ENCODE data around the gene SUN3.

The SUN3 gene, protein sequence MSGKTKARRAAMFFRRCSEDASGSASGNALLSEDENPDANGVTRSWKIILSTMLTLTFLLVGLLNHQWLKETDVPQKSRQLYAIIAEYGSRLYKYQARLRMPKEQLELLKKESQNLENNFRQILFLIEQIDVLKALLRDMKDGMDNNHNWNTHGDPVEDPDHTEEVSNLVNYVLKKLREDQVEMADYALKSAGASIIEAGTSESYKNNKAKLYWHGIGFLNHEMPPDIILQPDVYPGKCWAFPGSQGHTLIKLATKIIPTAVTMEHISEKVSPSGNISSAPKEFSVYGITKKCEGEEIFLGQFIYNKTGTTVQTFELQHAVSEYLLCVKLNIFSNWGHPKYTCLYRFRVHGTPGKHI

DNA sequence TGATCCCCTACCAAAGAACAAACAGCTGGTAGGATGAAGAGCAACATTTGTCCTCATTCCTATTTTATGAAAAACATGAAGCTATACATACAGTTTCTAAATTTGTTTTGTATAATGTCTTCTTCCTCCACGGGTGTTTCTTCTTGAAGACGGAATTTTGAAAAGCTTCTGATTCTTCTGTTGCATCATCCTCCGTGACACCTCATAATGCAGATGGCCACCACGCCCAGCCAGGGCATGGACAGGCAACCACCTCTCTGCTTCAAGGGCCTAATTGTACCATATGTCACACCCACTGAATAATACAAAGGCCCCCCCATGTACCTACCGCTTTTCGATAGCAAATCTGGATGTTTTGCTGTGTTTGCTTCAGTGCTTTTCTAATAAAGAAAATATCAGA is at the start of gene SUN3:
Gene SUN3, minus strand, starts transcription at position 170 of the 400 bp plus-strand sequence. Its CDS starts 169 bp downstream, at position 1.
- no peak for DNase-seq

DNA sequence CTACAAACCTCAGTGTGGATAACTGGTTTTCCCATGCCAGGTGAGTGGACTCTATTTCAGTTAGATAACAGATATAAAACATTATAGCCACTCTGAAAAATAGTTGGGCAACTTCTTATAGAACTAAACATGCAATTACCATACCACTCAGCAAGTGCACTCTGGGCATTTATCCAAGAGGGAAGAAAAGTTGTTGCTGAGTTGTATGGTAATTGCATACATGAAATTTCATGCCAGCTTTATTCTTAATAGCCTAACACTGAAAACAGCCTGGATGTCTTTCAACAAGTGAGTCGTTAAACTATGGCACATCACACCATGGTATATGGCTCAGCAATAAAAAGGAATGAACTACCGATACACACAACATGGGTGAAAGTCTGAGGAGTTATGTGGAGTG is 49.6 kb upstream of the SUN3 start:
- DNase-seq, result no peak

DNA sequence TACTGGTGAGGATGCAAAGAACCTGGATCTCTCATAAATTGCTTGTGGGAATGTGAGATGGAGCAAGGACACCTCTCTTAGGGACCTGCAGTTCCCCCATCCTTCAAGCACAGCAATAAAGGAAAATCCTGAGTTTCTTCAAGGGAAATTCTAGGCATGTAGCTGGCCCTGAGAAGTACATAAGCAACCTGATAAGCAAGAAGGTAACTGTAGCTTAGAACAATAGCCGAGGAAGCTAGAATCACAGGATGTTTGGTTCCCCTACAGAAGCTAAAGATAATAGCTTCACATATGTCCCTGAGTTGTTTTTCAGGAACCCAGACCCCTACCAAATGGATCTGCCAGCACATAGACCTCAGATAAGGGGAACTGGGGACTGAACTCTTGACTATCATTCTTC is 48.5 kb upstream of the SUN3 start:
- no peak for DNase-seq

DNA sequence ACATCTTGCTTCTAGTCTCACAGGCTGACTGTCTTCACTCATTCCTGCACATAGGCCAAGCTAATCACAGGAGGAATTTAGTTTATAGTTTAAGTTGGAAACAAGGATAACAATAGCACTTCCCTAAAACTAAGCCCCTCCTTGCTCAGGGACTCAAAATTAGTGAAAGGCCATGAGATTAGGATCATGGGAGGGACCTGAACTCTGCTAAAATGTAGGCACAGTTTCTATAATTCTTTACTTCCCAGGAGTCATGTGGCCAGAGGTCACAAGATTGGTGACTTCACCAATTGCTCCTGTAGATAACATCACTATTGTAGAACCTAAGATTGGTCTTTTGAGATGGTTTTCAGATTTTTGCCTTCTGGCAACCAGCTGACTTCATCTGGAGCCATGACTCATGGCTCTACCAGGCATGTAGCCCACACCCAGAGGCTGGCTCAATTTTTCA is 45.3 kb upstream of the SUN3 start:
- DNase-seq, result no peak

DNA sequence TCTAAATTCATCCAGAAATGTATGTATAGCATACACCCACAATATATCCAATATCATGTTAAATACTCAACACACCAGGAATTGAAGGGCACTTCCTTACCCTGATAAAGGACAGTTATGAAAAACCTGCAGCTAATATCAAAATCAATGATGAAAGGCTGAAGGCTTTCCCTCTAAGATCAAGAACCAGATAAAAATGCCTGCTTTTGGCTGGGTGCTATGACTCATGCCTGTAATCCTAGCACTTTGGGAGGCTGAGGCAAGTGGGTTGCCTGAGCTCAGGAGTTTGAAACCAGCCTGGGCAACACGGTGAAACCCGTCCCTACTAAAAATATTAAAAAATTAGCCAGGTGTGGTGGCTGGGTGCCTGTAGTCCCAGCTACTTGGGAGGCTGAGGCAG is 38.6 kb upstream of the SUN3 start:
- DNase-seq, result no peak

DNA sequence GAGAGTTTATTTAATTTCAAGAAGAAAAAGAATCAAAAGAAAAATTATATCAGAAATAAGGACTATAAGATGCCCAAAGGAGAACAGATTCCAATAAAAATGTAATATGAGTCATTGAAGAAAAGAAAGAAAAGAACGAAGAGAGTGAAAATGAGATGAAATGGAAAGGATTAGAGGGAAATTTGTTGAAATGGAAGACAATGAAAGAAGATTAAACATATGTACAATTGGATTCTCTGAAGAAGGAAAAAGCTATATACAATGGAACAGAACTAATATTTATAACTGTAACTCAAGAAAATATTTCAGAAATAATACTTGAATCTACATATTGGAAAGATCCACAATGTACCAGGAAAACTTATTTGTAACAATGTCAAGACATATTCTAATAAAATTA is 35.1 kb upstream of the SUN3 start:
- DNase-seq, result no peak

DNA sequence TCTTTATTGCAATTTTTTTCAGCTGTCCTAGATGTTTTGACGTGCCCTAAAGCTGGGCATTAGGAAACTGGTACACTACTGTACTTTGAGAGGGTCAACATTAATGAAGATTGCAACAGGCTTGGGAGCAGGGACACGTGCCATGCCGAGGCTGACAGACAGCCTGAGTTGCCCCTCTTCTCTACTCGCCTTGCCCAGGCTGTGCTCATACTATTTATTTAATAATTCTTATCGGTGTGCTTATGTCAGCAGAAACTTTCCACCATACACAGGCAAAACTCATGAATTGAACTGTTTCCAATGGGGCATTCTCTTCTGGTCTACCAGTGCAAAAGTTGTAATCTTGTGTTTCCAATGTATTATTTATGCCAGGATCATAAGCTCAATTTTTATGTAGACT is 30.8 kb upstream of the SUN3 start:
- no peak for DNase-seq

DNA sequence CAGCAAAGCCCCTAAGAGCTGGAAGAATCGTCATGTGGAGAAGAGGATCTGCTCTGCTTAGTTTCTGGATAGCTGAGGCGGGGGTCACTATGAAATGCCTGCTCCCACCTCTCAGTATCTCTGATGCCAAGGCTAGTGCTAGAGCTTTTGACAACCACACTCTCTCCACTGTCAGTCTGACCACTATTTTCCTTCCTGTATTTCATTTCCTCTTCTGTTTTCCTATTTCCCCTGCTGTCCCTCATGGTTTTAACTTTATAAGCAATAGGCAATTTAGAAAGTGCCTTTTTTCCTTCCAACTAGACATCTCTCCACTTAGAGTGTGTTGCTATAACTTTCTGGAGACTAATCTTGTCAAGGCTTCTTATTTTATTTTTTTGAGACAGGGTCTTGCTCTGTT is 30.1 kb upstream of the SUN3 start:
- DNase-seq, result no peak

DNA sequence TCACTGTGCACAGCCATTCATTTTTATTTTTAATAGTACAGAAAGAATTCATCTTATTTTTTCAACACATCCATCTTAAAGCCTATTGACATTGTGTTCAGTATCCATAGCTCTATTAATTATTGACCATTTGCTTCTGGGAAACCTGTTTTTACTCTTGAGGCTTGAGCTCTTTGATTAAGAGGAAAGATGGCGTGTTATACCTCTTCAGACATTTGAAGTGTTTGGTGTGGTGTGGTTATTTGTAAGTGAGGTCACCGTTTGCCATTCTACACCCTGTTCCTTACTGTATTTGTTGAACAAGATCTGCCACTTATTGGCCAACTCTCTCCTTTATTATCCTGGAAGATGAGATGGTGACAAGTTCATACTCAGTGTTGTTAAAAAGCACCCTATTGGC is 24.8 kb upstream of the SUN3 start:
- no peak for DNase-seq

DNA sequence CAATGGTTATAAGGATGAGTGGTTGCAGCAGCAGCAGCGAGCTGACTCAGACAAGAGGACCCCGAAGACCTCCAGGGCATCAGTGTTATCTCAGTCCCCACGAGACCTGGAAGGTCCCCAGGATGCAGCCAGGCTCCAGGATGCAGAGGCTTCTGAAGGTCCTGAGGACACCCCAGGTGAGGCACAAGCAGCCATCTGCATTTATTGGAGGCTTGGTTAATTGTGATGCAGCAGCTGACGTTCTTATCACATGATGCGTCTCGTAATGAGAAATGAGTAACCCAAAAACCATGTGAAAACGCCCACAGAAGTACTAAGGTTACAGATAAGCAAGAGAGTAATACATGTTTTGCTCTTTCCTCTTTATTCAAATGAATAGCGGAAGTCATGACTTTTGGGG is 23.8 kb upstream of the SUN3 start:
- no peak for DNase-seq

DNA sequence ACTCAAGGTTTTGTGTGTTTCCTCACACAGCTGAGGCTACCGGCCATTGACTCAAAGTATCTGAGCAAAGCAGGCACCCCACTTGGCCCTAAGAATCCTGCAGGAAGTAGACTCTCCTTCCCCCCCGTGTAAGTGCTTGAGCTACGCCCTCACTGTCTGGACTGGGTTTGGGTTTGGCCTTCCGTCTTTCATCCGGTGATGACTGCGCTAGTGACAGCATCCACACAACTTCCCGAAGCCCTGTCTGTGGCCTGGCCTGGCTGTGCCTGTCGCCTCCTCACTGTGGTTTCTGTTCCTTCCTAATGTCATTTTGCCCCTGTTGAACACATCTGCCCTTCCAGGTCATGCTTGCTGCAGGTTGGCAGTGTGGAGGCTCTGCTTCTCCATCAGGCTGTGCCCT is 20.9 kb upstream of the SUN3 start:
- no peak for DNase-seq

DNA sequence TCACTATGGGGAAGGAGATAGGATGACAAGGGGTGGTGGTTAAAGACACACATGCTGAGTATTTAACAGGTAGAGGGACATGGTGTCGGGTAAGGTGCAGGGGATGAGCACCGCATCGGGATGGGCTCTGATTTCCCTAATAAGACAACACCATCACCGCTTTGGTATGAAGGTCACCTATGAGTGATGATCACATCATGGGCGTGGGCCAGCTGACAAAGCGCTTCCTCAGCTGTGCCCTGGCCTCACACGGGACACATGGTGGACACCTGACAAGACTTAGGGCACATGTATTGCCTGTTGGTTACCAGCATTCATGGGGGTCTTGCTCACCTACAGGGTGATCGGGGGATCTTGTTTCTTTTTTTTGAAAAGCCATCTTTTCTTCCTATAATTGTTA is 19.2 kb upstream of the SUN3 start:
- no peak for DNase-seq

DNA sequence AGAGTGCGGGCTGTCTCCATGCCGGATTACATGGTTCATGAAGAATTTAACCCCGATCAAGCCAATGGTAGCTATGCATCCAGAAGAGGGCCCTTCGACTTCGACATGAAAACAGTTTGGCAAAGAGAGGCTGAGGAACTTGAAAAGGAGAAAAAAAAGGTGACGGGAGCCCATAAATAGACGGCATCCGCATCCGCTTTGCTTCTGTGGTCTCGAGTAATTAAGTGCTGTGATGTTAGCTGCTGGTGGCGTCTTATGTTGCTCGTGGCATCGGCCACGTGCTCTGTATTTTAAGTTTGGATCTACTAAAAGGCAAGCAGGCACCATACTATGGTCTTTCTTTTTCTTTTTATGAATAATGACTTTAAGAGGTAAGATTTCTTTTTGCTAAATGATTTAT is 17.6 kb upstream of the SUN3 start:
- no peak for DNase-seq

DNA sequence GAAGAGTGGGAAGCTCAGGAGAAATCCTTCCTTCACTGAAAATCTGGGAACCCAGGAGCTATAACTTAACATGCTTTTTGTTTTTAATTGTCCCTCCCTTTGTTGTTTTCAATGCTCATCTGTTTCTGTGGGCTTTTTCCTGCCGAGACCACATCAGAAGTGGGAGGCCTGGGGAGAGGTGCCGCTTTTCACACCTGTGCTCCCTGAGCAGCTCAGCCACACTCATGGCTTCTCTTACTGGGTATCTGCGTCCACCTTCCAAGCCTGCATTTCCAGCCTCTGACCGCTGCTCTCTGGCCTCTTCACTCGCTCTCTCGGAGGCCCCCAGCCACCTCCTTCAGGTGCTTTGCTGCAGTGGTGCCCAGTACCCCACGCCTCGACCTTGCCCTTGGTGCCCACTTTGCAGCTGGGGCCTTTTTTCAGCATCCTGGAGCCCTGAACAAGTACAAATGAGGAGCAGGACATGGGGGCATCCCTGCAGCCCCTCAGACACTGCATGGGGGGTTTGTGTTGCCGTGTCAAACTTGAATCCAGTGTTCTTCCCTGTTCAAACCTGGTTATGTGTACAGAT is 16.4 kb upstream of the SUN3 start:
- no peak for DNase-seq

DNA sequence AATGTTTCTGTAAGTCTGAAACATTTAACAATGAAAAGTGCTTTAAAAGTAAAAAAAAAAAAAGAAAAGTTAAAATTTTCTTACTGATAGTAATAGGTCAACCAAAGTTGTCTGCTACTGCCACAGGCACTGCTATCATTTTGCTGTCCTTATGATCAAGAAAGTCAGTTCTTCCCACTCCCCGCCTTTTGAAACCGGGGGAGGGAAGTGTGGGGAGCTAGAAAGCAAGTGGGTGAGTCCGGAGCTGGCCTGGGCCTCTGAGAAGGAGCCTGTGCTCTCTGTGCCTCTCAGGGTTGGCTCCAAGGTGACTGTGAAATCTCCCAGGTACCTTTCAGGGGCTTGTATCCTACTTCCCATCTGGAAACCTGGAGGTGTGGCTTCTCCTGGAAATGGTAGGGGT is 13.7 kb upstream of the SUN3 start:
- DNase-seq, result no peak

DNA sequence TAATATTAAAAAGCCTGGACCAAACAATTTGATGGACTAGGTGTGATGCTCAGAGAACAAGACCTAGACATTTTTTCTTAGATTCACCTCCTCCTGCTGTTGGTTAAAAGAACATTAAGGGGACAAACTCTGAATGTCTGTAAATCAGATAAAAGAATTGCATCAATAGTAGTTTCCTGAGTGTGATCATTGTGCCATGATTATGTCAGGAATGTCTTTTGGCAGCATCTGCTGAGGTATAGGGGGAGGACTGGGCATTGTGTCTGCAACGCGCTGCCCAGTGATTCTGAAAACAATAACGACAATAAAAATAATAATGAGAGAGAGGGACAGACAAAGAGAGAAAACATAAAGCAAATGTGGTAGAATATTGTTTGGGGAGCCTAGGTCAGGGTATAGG is 13.3 kb upstream of the SUN3 start:
- no peak for DNase-seq

DNA sequence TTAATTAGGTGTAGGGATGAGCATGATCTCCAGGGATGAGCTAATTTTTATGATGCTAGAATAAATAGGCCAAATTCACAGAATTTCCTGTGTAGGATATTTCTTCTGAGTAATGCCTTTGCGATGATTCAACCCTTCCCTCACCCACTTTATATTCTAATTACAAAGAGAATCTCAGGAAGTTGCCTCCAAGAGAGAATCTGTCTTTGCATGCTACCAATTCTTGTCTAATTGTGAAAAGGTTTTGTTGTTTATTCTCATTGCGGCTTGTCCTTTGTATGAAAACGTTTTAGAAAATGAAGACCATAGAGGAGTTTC is 12.7 kb upstream of the SUN3 start:
- DNase-seq, result no peak

DNA sequence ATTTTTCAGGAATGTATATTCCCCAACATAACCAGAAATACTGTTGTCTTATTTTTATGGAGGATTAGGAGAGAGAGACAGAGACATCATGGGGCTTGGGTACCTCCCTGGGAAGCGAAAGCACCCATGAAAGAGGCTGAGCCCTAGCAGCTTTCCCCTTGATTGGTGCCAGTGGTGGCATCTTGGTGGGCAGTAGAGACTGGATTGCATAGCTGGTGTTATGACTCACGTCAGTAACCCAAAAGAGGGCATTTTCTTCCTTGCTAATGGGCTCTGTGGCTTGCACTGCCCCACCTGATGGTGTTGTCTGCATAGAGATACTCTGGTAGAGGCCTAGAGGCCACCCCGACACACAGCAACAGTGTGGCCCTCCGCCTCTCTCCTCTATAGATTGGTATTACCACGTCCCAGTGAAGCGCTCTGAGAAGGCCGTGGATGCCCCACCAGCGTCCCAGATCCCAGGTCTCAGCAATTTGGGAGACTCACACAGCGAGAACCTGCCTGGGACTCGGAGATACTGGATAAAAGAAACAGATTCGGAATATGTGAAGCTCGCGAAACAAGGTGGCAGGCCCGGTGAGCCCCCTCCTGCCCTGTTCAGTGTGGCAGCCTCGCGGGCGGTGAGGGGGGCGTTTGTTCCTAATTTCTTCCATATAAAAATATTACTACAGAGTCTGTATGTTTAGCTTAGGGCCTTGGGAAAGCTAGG is 12.2 kb upstream of the SUN3 start:
- no peak for DNase-seq

DNA sequence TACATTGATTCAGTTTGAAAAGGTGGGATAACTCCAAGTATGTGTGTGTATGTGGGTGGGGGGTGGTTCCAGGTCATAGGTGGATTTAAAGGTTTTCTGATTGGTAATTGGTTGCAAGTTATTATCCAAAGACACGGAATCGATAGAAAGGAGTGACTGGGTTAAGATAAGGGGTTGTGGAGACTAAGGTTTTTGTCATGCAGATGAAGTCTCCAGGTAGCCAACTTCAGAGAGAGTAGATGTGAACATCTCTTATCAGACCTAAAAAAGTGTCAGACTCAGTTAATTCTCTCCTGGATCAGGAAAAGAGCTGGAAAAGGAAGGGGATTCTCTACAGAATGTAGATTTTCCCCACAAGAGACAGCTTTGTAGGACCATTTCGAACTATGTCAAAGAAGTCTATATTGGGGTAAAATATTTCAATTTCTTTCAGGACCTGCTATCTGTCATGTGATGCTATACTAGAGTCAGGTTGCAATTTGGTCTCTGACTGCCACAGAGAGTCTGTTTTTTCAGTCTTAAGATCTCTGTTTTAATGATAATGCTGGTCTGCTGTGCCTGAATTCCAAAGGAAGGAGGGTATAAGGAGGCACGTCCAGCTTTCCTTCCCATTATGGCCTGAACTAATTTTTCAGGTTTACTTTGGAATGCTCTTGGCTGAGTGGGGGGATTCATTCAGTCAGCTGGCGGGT is 10.1 kb upstream of the SUN3 start:
- DNase-seq, result no peak

DNA sequence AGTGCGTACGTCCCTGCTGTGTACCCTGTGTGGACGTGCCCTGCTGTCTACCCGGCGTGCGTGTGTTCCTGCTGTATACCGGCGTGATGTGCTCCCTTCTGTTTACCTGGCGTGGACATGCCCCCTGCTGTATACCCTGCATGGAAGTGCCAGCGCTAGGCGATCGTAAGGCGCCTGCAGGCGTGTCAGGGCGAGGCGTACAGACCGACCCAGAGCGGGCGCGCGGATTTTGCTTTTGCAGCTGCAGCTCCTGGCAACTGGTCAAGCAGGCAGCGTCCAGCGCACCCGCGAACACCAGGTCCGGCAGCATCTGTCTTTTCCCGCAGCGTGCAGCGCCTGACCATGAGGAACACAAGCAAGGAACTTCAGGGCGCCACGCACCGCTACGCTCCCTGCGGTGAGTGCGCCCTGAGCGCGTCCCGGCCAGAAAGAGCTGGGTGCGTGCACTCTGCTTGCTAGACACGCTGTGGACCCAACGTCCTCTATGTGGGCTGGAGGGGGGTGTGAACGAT is 7.1 kb upstream of the SUN3 start:
- no peak for DNase-seq

DNA sequence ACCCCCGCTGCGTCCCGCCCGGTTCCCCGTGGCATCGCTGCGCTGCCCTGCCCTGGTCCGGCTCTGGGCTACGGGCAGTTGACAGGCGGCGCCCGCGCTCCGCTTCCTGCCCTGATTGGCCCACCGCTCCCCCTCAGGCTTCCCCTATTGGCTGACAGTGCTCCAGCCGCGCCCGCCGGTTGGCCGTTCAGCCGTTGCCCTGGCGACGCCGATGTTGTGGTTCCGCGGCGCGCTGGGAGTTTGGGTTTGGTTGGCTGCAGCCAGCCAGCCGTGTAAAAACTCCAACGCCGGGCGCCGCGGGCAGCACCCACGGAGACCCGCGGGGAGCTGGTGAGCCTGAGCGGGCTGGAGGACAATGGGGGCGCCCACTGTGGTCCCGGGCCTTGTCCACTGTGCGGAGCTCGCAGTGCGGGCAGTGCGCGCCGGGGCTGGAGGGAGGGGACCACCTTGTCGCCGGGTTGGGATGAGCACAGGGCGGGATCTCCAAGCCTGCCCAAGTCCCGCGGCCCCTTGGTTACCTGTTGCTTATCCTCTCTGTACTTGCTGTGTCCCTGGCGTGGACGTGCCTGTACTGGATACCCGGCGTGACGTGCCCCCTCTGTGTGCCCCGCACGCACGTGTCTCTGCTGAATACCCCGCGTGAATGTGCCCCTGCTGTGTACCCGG is 6.5 kb upstream of the SUN3 start, which contains the start of gene C7orf57:
Gene C7orf57, plus strand, starts transcription at position 243 of the 666 bp plus-strand sequence. CDS start 766 bp downstream, outside the sequence.
- DNase-seq, result peak; percentile 91

DNA sequence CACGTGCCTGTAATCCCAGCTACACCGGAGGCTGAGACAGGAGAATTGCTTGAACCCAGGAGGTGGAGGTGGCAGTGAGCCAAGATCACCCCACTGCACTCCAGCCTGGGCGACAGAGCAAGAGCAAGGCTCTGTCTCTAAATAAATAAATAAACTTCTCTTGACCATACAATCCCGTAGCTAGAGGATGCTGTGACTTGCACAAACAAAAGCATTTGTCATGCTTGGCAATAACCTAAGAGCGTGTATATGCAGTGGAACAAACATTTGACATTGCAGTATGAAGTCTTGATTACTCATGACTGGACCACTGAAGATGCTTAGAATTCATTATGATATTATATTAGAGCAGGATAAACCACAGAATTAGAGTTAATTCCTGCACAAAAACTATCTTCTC is 5.0 kb upstream of the SUN3 start:
- DNase-seq, result no peak

DNA sequence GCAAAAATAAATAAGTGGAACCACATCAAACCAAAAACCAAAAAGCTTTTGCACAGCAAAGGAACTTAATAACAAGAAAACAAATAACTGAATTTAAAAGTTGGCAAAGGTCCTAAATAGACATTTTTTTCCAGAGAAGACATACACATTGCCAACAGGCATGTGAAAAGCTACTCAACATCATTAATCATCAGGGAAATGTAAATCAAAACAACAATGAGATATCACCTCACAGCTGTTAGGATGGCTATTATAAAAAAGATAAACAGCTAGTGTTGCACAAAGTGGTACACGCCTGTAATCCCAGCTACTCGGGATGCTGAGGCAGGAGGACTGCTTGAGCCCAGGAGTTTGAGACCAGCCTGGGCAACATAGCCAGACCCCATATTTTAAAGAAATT is 2.2 kb upstream of the SUN3 start:
- no peak for DNase-seq

All from stimulated activated CD4-positive, alpha-beta T cell treated with anti-CD3 and anti-CD28 coated beads, Interleukin-15, amount 100 ng/mL, for 24 hours (primary cell).